NCI-H1694 treated with DMSO at 0.1 percent for 48 hours (cell line): ENCODE results near the gene SOS2.
"Not testable (repeated sequence)": the region's sequence is repeated elsewhere in the genome, so short reads cannot be mapped to it uniquely, and the experiment has no call there.

Experiments used
- DNase-seq: peaks from one replicate; lab custom pipeline; 2025; lab: John Stamatoyannopoulos, UW

The SOS2 gene

DNA sequence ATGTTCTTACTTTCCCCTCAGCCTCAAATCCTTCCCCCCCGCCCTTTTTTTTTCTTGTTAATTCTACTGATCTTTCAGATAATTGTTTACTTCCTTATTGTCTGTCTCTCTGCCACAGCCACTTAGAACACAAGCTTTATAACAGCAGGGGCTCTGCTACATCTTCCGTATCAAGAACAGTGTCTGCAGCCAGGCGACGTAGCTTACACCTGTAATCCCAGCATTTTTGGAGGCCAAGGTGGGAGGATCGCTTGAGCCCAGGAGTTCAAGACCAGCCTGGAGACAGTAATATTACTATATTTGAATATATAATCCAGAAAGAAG is 5.4 kb downstream of the SOS2 start:
- no peak for DNase-seq

DNA sequence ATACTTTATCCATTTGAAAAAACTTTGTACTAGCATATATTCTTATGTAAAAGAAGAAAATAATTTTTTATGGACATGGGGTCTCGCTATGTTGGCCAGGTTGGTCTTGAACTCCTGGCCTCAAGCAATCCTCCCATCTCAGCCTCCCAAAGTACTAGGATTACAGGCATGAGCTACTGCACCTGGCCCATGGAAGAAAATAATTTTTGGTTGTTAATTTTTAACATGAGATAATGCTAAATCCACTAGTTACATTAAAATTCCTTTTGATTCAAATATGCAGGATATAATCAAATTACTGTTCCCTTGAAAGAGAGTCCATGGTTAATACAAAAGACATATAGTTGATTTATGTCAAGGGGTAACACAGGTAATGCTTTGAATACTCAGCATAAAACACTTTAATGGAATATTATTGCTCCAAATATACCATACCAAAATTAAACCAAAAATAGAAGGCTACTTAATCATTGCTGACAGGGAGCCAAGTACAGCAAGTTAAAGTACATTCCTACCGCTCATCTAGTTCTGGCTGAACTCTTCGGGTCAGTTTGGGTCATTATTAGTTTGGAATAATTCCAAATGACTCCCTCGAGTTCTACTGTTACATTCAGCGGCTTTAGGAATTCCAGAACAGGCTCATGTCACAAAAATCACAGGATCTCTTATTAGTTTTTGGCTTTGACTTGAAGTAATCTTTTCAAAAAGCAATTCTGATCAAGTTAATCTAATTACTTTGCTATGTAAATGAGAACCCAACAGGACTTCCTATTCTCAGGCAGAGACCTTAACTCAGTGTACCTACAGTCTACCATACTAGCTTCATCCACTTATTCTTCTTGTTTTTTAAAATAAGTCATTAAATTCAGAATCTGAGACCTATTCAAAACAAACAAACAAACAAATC is 6.1 kb downstream of the SOS2 start:
- no peak for DNase-seq

DNA sequence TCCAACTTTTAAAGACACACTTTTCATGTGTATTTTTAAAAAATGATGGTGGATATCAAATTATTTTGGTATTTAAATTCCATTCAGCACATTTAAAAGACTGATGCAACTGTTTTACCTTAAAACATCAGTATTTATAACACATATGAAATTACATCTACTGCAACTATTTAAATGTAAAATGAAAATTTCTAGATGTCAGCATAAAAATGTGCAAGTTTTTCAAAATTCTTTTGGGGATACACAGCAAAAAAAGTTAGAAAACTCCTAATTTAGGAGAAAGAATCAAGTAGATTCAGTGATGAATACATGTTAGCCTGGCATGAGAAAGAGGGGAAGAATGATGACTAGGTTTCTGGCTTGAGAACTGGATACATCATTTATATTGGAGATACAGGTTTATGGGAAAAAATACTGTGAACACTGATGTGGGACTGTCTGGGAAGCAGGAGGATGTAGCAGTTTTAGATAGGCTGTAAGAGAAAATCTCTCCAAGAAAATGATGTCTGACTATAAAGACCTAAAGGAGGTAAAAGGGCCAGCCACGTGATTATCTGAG is 9.2 kb downstream of the SOS2 start:
- DNase-seq, result no peak

DNA sequence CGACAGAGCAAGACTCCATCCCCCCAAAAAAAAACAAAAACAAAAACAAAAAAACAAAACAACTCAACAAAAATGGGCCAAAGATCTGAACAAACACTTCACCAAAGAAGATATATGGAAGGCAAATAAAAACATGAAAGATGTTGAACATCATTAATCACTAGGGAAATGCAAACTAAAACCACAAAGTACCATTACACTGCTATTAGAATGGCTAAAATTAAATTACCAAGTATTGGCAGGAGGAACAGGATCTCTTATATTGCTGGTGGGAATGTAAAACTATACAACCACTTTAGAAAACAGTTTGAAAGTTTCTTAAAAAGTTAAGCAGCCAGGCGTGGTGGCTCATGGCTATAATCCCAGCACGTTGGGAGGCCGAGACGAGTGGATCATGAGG is 12.9 kb downstream of the SOS2 start:
- no peak for DNase-seq

DNA sequence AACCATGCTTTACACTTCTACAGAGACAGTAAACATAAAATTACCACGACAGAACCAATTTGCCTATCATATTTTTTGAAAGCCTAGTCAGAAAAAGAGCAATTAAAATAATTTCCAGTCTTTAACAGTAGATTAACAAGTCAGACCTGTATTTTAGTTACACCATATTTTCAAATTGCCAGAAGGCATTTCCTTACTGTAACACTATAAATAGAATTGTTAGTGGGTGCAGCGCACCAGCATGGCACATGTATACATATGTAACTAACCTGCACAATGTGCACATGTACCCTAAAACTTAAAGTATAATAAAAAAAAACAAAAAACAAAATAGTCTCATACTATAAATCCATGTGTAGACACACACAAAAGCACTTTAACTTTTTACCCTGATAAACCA is 16.0 kb downstream of the SOS2 start:
- DNase-seq, result no peak

DNA sequence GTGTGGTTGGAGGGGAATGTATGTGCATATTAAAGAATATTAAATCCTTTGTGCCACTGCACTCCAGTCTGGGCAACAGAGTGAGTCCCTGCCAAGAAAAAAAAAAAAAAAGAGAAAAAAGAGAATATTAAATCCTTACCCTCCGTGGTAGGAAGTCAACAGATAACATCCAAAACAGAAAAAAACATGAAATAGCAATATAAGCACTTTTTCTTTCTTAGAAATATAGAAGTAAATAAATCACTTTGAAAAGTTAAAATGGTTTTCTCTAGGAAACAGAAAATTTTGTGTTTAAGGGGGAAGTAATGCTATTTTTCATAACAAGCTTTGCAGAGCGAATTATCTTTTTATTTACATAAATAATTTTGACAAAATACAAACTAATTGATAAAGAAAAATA is 17.6 kb downstream of the SOS2 start:
- DNase-seq, result no peak

DNA sequence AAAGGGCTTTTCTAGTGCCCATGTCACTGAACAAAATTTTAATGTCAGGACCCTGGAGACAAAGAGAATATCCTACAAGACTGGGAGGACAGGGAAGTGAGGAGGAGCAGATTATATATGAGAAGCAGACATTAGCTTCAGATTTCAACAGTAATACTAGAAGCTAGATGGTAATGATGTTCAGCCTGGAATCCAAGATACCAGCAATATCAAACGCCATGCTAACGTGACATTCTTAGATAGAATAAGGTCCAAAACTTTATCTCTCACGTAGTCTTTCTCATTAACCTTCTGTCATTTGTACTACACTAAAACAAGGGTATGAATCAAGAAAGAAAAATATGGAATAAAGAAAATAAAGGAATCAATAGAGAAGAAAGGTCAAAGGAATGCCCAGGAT is 18.7 kb downstream of the SOS2 start:
- DNase-seq, result no peak

DNA sequence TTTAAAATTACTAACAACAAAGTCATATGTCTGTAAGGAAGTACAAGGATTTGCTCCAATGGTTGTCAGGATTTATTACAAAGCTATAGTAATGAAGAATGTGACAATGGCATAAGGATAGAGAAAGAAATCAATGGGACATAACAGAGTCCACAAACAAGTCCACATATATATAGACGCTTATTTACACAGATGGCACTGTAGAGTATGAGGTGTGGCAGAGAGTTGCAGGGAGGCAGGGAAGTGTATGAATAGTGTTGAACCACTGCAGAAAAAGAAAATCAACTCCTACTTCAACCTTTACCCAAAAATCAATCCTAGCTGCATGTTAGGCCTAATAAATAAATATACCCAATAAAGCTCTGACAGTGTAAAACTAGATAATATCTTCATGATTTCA is 21.3 kb downstream of the SOS2 start:
- DNase-seq, result no peak

DNA sequence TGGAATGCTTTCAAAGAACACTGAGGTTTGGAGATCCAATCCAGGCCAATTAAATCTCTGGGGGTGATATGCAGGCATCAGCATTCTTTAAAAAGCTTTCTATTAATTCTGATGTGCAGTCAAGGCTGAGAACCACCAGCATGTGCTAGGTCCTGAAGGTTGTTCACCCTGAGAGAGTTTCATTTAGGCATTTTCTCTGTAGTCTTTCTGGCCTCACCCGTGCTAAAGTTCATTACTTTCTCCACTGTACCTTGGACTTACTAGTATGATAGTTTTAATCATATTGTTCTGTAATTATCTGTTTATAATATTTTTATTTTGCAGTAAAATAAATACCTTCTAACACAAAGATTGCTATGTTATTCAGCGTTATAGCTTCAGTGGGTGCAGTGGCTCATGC is 32.9 kb downstream of the SOS2 start:
- DNase-seq, result no peak

DNA sequence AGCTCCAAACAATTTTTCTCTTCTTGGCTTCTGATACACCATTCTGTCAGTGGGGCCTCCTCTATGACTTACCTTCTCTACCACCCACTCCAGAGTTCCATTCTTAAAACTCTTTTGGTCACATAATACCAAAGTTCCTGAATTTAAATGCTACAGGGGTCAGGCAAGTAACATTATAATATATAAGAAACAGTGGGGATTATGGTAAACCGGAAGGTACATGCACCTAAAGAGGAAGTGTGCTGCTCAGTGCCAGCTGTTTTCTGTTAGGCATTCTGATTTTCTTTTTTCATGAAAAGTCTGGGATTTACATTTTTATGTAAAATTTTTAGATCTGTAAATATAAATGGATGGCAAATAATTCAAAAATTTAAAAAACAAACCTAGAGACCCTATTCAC is 39.9 kb downstream of the SOS2 start:
- no peak for DNase-seq

DNA sequence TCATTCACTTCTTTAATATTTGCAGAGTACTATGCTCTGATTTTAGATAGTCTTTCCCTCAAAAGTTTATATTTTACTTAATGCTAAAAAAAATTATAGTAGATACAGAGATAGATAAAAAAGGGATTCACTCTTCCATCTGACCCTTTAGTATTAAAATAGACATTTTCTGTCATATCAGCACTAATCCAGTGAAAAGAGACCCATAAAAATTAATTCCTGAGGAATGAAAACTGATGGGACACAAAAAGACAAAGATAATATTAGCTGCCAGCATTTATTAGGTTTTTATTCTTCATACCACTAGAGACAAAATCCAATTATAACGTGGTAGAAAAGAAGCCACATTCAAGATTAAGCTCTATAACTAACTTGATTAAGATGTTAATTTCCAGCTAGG is 45.3 kb downstream of the SOS2 start:
- no peak for DNase-seq

DNA sequence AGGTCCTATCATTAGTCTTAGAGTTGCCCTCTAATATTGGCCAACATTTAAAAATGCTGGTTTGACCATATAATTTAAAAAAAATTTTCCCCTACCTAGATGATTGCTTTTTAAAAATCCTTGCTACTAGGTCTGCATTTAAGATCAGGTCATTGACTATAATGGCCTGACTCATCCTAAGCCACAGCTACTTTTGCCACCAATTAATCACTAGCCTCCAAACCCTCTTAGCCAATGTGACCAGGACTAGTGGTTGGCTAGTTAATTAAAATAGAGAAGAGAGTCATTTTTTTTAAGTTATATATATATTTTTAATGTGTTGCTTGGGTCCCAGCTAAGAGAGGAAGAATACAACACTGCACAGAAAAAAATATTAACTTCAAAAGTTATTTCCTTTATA is 57.5 kb downstream of the SOS2 start:
- no peak for DNase-seq

DNA sequence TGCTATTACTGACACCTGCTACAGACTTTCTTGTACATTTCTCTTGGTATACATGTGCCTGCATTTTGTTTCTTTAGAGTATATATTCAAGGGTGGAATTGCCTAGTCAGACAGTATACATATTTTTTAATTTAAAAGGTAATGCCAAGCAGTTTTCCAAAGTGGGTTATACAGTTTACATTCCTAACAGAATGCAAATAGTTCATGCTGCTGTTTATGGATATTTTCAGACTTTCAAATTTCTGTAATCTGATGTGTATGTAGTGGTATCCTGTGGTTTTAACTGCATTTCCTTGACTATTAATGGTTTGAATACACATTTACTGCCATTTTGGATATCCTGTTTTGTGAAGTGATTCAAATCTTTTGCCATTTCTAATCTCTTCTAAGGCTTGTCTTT is 59.5 kb downstream of the SOS2 start:
- DNase-seq, result no peak

DNA sequence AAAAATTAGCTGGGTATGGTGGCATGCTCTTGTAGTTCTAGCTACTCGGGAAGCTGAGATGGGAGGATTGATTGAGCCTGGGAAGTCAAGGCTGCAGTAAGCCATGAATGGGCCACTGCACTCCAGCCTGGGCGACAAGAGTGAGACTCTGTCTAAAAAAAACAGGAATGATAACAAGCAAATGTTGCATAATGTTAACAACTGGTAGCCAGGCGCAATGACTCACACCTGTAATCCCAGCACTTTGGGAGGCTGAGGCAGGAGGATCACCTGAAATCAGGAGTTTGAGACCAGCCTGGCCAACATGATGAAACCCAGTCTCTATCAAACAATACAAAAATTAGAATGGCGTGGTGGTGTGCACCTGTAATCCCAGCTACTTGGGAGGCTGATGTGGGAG is 64.0 kb downstream of the SOS2 start:
- DNase-seq, result not testable (repeated sequence)

DNA sequence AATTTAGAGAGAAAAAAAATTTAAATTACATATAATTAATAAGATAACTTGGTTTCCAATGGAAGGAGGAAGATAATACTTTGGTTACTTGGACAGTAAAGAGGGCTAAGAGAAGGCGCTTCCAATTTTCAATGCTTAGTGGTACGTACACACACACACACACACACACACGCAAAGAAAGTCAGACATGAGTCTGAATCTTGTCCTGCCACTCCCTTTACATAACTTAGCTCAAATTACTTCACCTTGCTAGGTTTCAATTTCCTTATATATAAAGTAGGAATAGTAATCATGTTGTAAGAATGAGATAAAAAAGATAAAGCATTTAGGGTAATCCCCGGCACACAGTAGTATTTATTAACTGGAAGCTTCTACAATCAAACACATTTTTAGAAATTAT is 75.3 kb downstream of the SOS2 start:
- DNase-seq, result no peak

DNA sequence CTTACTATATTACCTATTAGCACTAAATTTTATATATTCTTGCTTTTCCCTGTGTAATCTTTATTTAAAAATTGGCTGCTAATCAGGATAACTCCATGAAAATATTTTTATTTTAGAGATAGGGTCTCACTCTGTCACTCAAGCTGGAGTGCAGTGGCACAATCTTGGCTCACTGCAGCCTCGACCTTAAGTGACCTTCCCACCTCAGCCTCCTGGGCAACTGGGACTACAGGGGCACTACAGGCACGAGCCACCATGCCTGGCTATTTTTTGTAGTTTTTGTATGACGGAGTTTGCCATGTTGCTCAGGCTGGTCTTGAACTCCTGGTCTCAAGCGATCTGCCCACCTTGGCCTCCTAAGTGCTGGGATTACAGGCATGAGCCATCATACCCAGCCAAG is 82.6 kb downstream of the SOS2 start:
- no peak for DNase-seq

DNA sequence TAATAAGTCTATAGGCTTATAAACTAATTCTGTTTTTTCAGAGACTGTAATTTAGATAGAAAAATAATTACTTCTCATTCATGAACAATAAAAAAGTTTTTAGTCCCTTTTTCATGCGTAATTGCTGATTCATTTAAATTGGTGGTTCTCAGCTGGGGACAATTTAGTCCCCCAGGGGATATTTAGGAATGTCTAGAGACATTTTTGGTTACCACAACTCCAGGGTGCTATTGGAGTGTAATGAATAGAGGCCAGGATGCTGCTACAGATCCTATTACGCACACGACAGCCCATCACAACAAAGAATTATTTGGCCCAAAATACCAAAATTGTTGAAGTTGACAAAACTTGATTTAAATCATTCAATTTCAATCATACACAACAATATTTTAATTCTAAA is 92.2 kb downstream of the SOS2 start:
- DNase-seq, result no peak

DNA sequence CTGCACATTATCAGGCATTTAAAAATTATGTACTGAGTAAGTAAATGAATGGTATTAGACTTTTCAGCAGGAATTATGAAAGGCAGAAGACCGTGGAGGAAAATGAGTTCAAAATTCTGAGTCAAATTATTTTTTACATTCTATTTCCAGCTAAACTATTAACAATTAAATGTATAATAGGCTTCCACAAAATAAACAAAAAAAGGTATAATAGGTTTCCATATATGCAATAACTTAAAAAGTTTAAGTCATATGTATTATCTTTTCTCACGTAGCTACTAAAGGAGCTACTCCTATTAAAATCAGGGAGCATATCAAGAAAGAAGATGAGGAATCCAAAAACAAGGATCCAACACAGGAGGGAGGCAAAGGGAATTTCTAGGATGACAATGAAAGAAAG is 103.6 kb downstream of the SOS2 start:
- no peak for DNase-seq

DNA sequence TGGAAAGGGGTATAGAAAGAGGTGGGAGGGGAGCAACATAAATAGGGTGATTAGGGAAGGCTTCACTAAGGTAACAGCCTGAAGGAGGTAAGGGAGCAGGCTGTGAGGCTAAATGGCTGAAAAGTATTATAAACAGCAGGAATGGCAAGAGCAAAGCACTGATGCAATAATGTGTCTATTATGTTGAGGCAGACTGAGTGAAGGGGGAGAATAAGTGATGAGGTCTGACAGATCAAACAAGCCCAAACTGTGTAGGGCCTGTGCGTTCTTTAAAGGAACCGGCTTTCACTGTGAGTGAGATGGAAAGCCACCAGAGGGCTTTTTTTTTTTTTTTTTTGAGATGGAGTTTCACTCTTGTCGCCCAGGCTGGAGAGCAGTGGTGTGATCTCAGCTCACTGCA is 108.3 kb downstream of the SOS2 start:
- DNase-seq, result no peak

DNA sequence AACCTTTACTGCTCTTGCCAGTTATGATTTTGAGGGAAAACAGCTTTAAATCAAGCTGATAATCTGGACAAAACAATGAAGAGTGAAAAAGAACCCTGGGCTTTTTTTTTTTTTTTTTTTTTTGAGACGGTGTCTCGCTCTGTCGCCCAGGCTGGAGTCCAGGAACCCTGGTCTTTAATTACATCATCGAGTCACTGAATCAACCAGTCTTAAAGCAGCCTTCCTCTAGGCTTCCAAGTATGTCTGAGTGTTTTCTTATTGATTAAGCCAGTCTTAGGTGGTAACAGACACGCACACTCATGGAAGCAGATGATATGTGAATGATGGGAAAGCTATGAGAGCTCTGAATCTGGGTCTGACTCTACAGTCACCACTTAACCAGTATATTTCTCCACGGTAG is 109.1 kb downstream of the SOS2 start:
- DNase-seq, result no peak

DNA sequence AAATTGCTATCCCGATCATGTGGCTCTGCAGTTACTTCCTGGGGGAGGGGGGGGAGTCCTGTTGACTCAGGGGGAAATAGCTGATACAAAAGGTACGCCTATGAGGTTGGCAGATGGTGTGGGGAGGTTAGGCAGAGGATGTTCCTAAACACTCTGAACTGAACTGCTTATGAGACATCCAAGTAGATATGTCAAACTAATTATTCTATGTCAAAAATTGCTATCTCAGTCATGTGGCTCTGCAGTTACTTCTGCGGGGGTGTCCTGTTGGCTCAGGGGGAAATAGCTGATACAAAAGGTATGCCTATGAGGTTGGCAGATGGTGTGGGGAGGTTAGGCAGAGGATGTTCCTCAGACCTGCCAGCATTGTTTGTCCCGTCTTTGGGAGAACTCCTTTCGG is 109.9 kb downstream of the SOS2 start:
- no peak for DNase-seq

DNA sequence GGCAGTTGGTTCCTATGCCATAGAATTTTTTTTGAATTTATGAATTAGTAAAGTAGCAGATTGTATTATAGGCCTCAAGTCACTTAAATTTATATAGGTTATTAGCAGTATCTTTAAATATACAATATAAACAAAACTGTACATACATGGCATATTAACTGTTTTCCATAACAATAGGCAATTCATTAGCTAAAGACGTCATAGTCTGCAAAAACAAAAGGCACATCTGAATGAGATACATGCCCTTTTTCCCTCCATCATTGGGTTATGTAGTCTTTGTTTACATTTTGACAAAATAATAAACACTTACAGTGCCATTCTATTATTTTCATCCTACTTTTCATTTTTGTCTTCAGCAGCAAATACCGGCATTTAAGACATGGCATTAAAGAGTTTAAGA is 113.9 kb downstream of the SOS2 start:
- DNase-seq, result no peak

DNA sequence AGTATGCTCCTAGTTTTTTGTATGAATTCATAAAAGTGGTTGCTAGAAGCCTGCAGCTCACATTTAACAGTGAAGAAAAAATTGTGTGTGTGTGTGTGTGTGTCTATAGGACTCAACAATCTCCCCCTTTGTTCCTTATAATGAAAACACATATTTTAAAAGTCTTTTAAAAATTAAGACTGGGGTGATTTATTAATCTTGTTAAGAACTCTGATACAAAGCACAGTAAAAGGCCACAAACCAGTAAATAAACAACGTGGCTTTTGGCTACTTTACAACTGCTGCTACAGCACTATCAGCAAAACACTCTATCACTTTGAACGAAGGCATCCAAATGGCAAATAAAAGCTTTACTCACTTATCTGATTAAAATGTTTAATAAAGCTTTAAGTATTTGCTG is 114.4 kb downstream of the SOS2 start:
- DNase-seq, result no peak
